Thoracic aorta (tissue), 2 donors: ENCODE results near the gene IFI44L. TPM values are rescaled to one million over a fixed set of nuclear protein-coding genes. Genes with fewer than 3 reads are reported as not detected.

Experiments used
- ATAC-seq: fragments of 150-250 bp; one replicate; pipeline ENCODE4 v1.8.0; 2017; ENCODE audit warnings: low read depth; ENCODE audit not compliant: insufficient number of reproducible peaks, low FRiP score
- DNase-seq: peaks from one replicate; pipeline ENCODE4 v3.0.0-alpha.2; 2020; ENCODE audit warnings: low spot score
- H3K27ac ChIP-seq, 2 donors: fragments of 200-600 bp; sonication (generic); 1 replicate in 1 of 2; 2 replicates in 1 of 2; pipeline ENCODE4 v1.5.1; 2016; ENCODE audit warnings: mild to moderate bottlenecking in 2 of 2, moderate library complexity in 2 of 2
- H3K27me3 ChIP-seq: fragments of 200-600 bp; sonication (generic); replicated peaks from 2 replicates; pipeline ENCODE4 v1.6.0; 2016; ENCODE audit warnings: mild to moderate bottlenecking; ENCODE audit not compliant: insufficient read depth
- H3K36me3 ChIP-seq: fragments of 200-600 bp; sonication (generic); one replicate; pipeline ENCODE4 v1.5.1; 2016
- H3K4me1 ChIP-seq, 2 donors: fragments of 200-600 bp; sonication (generic); 1 replicate in 1 of 2; 2 replicates in 1 of 2; pipeline versions ENCODE4 v1.5.1 to v1.6.0; 2016; ENCODE audit warnings: low read depth in 2 of 2, mild to moderate bottlenecking in 1 of 2; ENCODE audit not compliant: control insufficient read depth in 1 of 2
- H3K4me3 ChIP-seq: fragments of 200-600 bp; sonication (generic); 2 replicates; pipeline ENCODE4 v1.5.1; 2016; ENCODE audit warnings: mild to moderate bottlenecking
- H3K9me3 ChIP-seq: fragments of 200-600 bp; sonication (generic); 2 replicates; pipeline ENCODE4 v1.5.1; 2016
- total RNA-seq, 2 donors: library from RNA; depleted of rRNA; stranded (reverse); fragments of >200 nt; gene quantifications; one replicate each; pipeline versions ENCODE4 v1.1.0 to v1.2.3, GENCODE V29; 2016
- TF ChIP-seq, protein P1 (sequence below): fragments of 200-600 bp; sonication (generic); IDR thresholded peaks from one replicate; pipeline ENCODE4 v1.5.1; 2019; ENCODE audit warnings: antibody characterized with exemption

The IFI44L gene
- total RNA-seq, 2 donors from 2014 or later: 17.3 to 18.7 TPM

GRCh38 chr1:78591971-78592370 is 28.3 kb upstream of the IFI44L start:
- TF ChIP-seq, protein P1, sequence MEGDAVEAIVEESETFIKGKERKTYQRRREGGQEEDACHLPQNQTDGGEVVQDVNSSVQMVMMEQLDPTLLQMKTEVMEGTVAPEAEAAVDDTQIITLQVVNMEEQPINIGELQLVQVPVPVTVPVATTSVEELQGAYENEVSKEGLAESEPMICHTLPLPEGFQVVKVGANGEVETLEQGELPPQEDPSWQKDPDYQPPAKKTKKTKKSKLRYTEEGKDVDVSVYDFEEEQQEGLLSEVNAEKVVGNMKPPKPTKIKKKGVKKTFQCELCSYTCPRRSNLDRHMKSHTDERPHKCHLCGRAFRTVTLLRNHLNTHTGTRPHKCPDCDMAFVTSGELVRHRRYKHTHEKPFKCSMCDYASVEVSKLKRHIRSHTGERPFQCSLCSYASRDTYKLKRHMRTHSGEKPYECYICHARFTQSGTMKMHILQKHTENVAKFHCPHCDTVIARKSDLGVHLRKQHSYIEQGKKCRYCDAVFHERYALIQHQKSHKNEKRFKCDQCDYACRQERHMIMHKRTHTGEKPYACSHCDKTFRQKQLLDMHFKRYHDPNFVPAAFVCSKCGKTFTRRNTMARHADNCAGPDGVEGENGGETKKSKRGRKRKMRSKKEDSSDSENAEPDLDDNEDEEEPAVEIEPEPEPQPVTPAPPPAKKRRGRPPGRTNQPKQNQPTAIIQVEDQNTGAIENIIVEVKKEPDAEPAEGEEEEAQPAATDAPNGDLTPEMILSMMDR: no peak
- H3K36me3 ChIP-seq: no peaks in the 10 kb centered on the region

DNA sequence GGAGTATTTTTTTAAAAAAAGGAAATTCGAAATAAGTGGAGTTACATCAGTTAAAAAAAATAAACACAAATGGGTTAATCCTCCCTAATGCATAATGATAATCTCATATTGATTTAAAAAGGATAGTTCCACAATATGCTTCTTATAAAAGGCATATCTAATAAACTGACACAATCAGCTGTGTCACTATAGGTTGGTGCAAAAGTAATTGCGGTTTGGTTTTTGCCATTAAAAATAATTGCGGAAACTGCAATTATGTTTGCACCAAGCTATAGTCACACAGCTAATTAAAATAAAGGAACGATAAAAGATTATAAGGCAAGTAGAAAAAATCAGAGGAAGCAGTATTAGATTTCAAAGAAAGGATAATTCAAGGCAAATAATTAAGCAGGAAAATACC is 21.0 kb upstream of the IFI44L start:
- Histone ChIP-seq H3K4me3 (no peak overlapping the region), H3K9me3 (no peaks in the 10 kb centered on the region), H3K4me1 (no peaks in the 10 kb centered on the region), H3K27ac (no peak overlapping the region), H3K36me3 (no peaks in the 10 kb centered on the region), H3K27me3 (no peaks in the 10 kb centered on the region)
- TF ChIP-seq, protein P1: no peak
- DNase-seq: no peak
- ATAC-seq: no peak

More at GRCh38 chr1:78591971-78592370, 28.3 kb upstream of the IFI44L start:
- Histone ChIP-seq H3K4me1 (no peaks in the 10 kb centered on the region), H3K4me3 (no peak overlapping the region), H3K9me3 (no peaks in the 10 kb centered on the region), H3K27ac (no peak overlapping the region), H3K27me3 (no peaks in the 10 kb centered on the region)
- DNase-seq (no peak), ATAC-seq (peak; percentile 20)

DNA sequence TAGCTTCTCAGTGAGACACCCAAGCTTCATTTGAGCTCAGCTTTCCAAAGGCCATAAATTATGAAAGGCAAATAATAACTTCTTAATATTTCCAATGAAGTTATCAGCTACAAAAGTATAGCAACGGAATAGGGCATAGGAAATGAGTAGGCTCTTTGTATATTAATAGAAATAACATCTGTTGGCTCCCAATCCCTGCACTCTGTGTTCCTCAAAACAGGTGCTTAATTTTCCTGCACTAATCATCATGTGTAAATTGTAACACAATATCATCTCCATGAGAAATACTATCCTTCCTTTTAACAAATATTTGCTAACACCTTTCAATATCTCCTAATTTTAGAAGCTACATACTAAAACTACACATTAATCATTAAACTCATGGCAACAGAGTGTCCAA is 19.2 kb upstream of the IFI44L start:
- no peak for ATAC-seq
- no peak overlapping the region for H3K4me3 ChIP-seq

DNA sequence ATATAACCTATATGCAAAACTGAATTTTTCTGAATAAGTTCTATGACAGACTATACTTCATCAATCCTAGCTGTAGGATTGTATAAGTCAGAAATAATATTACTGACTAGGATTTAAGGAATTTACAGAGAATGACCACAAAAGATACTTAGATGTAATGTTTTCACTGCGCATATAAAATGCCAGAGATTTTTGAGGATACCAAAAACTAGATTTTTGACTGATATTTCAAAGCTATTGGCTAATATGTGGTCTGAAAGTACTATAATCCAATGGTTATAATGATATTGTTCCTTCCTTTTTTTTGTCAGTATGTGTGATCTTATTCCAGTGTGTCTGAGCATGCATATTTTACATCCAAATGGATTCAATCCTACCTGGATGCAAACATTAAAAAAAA is 17.0 kb upstream of the IFI44L start:
- TF ChIP-seq, protein P1: no peak
- ATAC-seq: no peak

More for the DNA sequence above, 19.2 kb upstream of the IFI44L start:
- Histone ChIP-seq H3K36me3 (no peaks in the 10 kb centered on the region), H3K27me3 (no peaks in the 10 kb centered on the region), H3K27ac (no peak overlapping the region), H3K4me1 (no peaks in the 10 kb centered on the region), H3K9me3 (no peaks in the 10 kb centered on the region)
- TF ChIP-seq, protein P1: no peak
- DNase-seq: no peak

DNA sequence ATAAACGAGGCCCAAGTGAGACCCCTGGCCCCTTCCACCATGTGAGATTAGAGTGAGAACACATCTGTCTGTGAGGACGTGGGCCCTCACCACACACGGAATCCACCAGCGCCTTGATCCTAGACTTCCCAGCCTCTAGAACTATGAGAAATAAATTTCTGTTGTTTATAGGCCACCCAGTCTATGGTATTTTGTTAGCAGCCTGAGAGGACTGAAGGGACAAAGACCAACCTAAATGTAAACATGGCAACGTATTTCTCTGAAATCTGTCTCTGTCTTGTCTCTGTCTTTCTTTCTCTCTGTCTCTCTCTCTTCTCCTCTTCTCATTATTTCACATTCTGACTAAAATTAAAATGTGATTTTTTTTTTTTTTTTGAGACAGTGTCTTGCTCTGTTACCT is 15.6 kb upstream of the IFI44L start:
- H3K27me3 ChIP-seq: no peaks in the 10 kb centered on the region
- no peak overlapping the region for H3K27ac ChIP-seq
- no peaks in the 10 kb centered on the region for H3K9me3 ChIP-seq
- H3K4me1 ChIP-seq: no peaks in the 10 kb centered on the region
- DNase-seq (no peak), ATAC-seq (no peak)
- TF ChIP-seq, protein P1: no peak
- H3K36me3 ChIP-seq: no peaks in the 10 kb centered on the region
- H3K4me3 ChIP-seq: no peak overlapping the region

More for the DNA sequence above, 17.0 kb upstream of the IFI44L start:
- Histone ChIP-seq H3K4me1 (no peaks in the 10 kb centered on the region), H3K36me3 (no peaks in the 10 kb centered on the region), H3K27ac (no peak overlapping the region), H3K4me3 (no peak overlapping the region), H3K9me3 (no peaks in the 10 kb centered on the region), H3K27me3 (no peaks in the 10 kb centered on the region)
- no peak for DNase-seq
